PC-9 (cell line): ENCODE measurements around the gene CNOT6L. TPM values are rescaled to one million over a fixed set of nuclear protein-coding genes. Genes with fewer than 3 reads are reported as not detected.

Experiments
- BruUV-seq: library from RNA; stranded (reverse); fragments of 400-500 nt; replicated peaks from 2 replicates; lab custom pipeline; 2021; lab: Mats Ljungman, UMichigan
- CTCF ChIA-PET: fragments of 300-600 bp; sonication (Branson Sonifier 250); formaldehyde crosslinking; loops from one replicate; lab custom pipeline; 2022; ENCODE audit warnings: antibody characterized with exemption; lab: Charles Lee
- POLR2A ChIA-PET: fragments of 300-600 bp; sonication (Branson Sonifier 250); formaldehyde crosslinking; loops from one replicate; lab custom pipeline; 2022; ENCODE audit warnings: antibody characterized with exemption; ENCODE audit not compliant: unreplicated experiment; lab: Charles Lee
- DNase-seq, 2 experiments: peaks; one replicate each; pipeline versions ENCODE4 v3.0.0 to v3.0.0-alpha.2; 2015 to 2022; ENCODE audit warnings: mixed read lengths in 1 of 2
- H2AFZ ChIP-seq: fragments of 200-600 bp; sonication (generic); 2 replicates; pipeline ENCODE4 v1.8.1; 2017; ENCODE audit warnings: antibody characterized with exemption
- H3F3A ChIP-seq: fragments of 200-600 bp; sonication (generic); 2 replicates; pipeline ENCODE4 v1.8.1; 2017; ENCODE audit warnings: antibody characterized with exemption, mild to moderate bottlenecking, low read depth; ENCODE audit not compliant: insufficient read depth
- H3K27ac ChIP-seq: fragments of 200-600 bp; sonication (generic); 2 replicates; pipeline ENCODE4 v1.6.1; 2016; ENCODE audit warnings: mixed run types
- H3K27me3 ChIP-seq: fragments of 200-600 bp; sonication (generic); 2 replicates; pipeline ENCODE4 v1.6.1; 2016; ENCODE audit warnings: low read depth, mixed run types; ENCODE audit not compliant: insufficient read depth
- H3K36me3 ChIP-seq: fragments of 200-600 bp; sonication (generic); 2 replicates; pipeline ENCODE4 v1.6.1; 2016; ENCODE audit warnings: low read depth, mixed run types
- H3K4me1 ChIP-seq: fragments of 200-600 bp; sonication (generic); replicated peaks from 2 replicates; pipeline ENCODE4 v1.6.1; 2016; ENCODE audit warnings: mixed run types; ENCODE audit not compliant: insufficient read depth
- H3K4me2 ChIP-seq: fragments of 200-600 bp; sonication (generic); 2 replicates; pipeline ENCODE4 v1.6.1; 2017; ENCODE audit warnings: mixed run types
- H3K4me3 ChIP-seq: fragments of 200-600 bp; sonication (generic); 2 replicates; pipeline ENCODE4 v1.6.1; 2016; ENCODE audit warnings: mixed run types
- H3K79me2 ChIP-seq: fragments of 200-600 bp; sonication (generic); 2 replicates; pipeline ENCODE4 v1.6.1; 2017; ENCODE audit warnings: low read depth, mixed run types
- H3K9me2 ChIP-seq: fragments of 200-600 bp; sonication (generic); 2 replicates; pipeline ENCODE4 v1.8.1; 2017; ENCODE audit warnings: mild to moderate bottlenecking; ENCODE audit not compliant: insufficient read depth
- H3K9me3 ChIP-seq: fragments of 200-600 bp; sonication (generic); 2 replicates; pipeline ENCODE4 v1.8.1; 2016; ENCODE audit warnings: low read depth; ENCODE audit not compliant: insufficient read depth
- H4K20me1 ChIP-seq: fragments of 200-600 bp; sonication (generic); 2 replicates; pipeline ENCODE4 v1.8.1; 2017; ENCODE audit not compliant: insufficient read depth
- CTCF ChIP-seq: fragments of 200-600 bp; sonication (generic); conservative IDR thresholded peaks from 2 replicates; pipeline ENCODE4 v1.6.1; 2017; ENCODE audit warnings: mixed run types, antibody characterized with exemption, mild to moderate bottlenecking, moderate library complexity
- EZH2 ChIP-seq: fragments of 200-600 bp; sonication (generic); IDR thresholded peaks from 2 replicates; pipeline ENCODE4 v1.8.0; 2017; ENCODE audit warnings: antibody characterized with exemption, low read depth
- intact Hi-C: fragments of 100-400 bp; cut with micrococcal nuclease; formaldehyde crosslinking; loops from one replicate; pipeline ENCODE4 v1.10.0; 2022; ENCODE audit not compliant: unreplicated experiment
- total RNA-seq: library from RNA; stranded (reverse); gene quantifications from 2 replicates; pipeline ENCODE4 v1.2.3, GENCODE V29; 2021

CNOT6L gene
- total RNA-seq, 1 experiment from 2014 or later, result 26.7 TPM

GRCh38 chr4:77856152-77856551, 37.0 kb upstream of the CNOT6L start:
- BruUV-seq, result no TSS peak
- H3K79me2 ChIP-seq, result no peaks in the 10 kb centered on the region
- H3K4me2 ChIP-seq, result no peak overlapping the region
- POLR2A ChIA-PET, result no interaction called here
- H3K27me3 ChIP-seq, result no peaks in the 10 kb centered on the region
- no peak overlapping the region for H3K27ac ChIP-seq
- no peaks in the 10 kb centered on the region for H3F3A ChIP-seq
- no peaks in the 10 kb centered on the region for H3K9me3 ChIP-seq
- no peak overlapping the region for H3K4me3 ChIP-seq
- no peaks in the 10 kb centered on the region for H4K20me1 ChIP-seq
- no peak for DNase-seq
- H3K36me3 ChIP-seq, result no peaks in the 10 kb centered on the region
- no peaks in the 10 kb centered on the region for H3K9me2 ChIP-seq
- H3K4me1 ChIP-seq, result 0 out of 2 replicates have a peak, but pooled peaks cover 1% of the 10 kb centered on the region
- no peak for TF ChIP-seq EZH2
- no peak for TF ChIP-seq CTCF
- CTCF ChIA-PET, result no interaction called here
- intact Hi-C loops, result no loop called here
- H2AFZ ChIP-seq, result no peak overlapping the region

GRCh38 chr4:77854431-77855111, 35.4 kb upstream of the CNOT6L start:
- DNase-seq, result peak in 1 of 2 experiments; percentile 38
- H3K4me2 ChIP-seq, result no peak overlapping the region

GRCh38 chr4:77852892-77853495, 33.8 kb upstream of the CNOT6L start:
- DNase-seq, result no peak
- Histone ChIP-seq H3K9me2 (no peaks in the 10 kb centered on the region), H3K4me1 (no peaks in the 10 kb centered on the region), H3K4me2 (no peak overlapping the region), H3K79me2 (no peaks in the 10 kb centered on the region), H3K27ac (no peak overlapping the region), H2AFZ (no peak overlapping the region), H3K36me3 (no peaks in the 10 kb centered on the region), H4K20me1 (no peaks in the 10 kb centered on the region), H3K4me3 (no peak overlapping the region), H3K27me3 (no peaks in the 10 kb centered on the region), H3K9me3 (no peaks in the 10 kb centered on the region), H3F3A (no peaks in the 10 kb centered on the region)
- intact Hi-C loops, result no loop called here
- TF ChIP-seq EZH2, result no peak
- TF ChIP-seq CTCF, result no peak
- ChIA-PET POLR2A (no interaction called here), CTCF (no interaction called here)
- BruUV-seq, result no TSS peak

More at GRCh38 chr4:77854431-77855111, 35.4 kb upstream of the CNOT6L start:
- no peaks in the 10 kb centered on the region for H3K9me3 ChIP-seq
- intact Hi-C loops, result no loop called here
- H3K9me2 ChIP-seq, result no peaks in the 10 kb centered on the region
- H3K4me3 ChIP-seq, result no peak overlapping the region
- ChIA-PET CTCF (no interaction called here), POLR2A (no interaction called here)
- TF ChIP-seq EZH2 (no peak), CTCF (no peak)
- no TSS peak for BruUV-seq
- H3K4me1 ChIP-seq, result no peaks in the 10 kb centered on the region
- H4K20me1 ChIP-seq, result no peaks in the 10 kb centered on the region
- H2AFZ ChIP-seq, result no peak overlapping the region
- H3F3A ChIP-seq, result no peaks in the 10 kb centered on the region
- no peak overlapping the region for H3K27ac ChIP-seq
- H3K36me3 ChIP-seq, result no peaks in the 10 kb centered on the region
- H3K79me2 ChIP-seq, result no peaks in the 10 kb centered on the region
- no peaks in the 10 kb centered on the region for H3K27me3 ChIP-seq
